SK-N-SH treated with all-trans-retinoic acid at 6 μM for 48 hours (cell line): Measurements from ENCODE around the gene SHISA8.
A peak's percentile ranks its signal among the peaks of the same experiment; 100 is the strongest.

Experiments used
- ATAC-seq: fragments of 200-7000 bp; cut with Tn5 transposase; 3 replicates; pipeline ENCODE4 v1.9.1; 2020; ENCODE audit warnings: mild to moderate bottlenecking, moderate library complexity
- ARNTL ChIP-seq: fragments of 450-650 bp; formaldehyde crosslinking; IDR thresholded peaks from 2 replicates; pipeline ENCODE4 v1.5.0; 2020; ENCODE audit warnings: low read depth, mild to moderate bottlenecking, moderate library complexity, borderline replicate concordance
- BACH2 ChIP-seq: fragments of 250-450 bp; sonication (Bioruptor Pico); IDR thresholded peaks from 2 replicates; pipeline ENCODE4 v1.9.0; 2021; ENCODE audit warnings: mild to moderate bottlenecking, borderline replicate concordance
- CSDC2 ChIP-seq: fragments of 250-450 bp; sonication (Bioruptor Pico); IDR thresholded peaks from 2 replicates; pipeline ENCODE4 v1.5.0; 2020; ENCODE audit warnings: mild to moderate bottlenecking, moderate library complexity
- ESRRG ChIP-seq: fragments of 250-450 bp; sonication (Bioruptor Pico); IDR thresholded peaks from 2 replicates; pipeline ENCODE4 v1.6.1; 2021; ENCODE audit warnings: mild to moderate bottlenecking
- GLIS3 ChIP-seq: fragments of 250-450 bp; sonication (Bioruptor Pico); IDR thresholded peaks from 2 replicates; pipeline ENCODE4 v1.5.0; 2020; ENCODE audit warnings: mild to moderate bottlenecking, moderate library complexity
- OSR1 ChIP-seq: fragments of 250-450 bp; sonication (Bioruptor Pico); IDR thresholded peaks from 2 replicates; pipeline ENCODE4 v1.8.0; 2022; ENCODE audit warnings: moderate library complexity, mild to moderate bottlenecking, inconsistent platforms
- PPARA ChIP-seq: fragments of 250-450 bp; sonication (Bioruptor Pico); IDR thresholded peaks from 2 replicates; pipeline ENCODE4 v1.5.0; 2020; ENCODE audit warnings: mild to moderate bottlenecking, borderline replicate concordance
- RARB ChIP-seq: fragments of 250-450 bp; sonication (Bioruptor Pico); IDR thresholded peaks from 2 replicates; pipeline ENCODE4 v1.8.0; 2021; ENCODE audit warnings: mild to moderate bottlenecking, moderate library complexity
- SNAI2 ChIP-seq: fragments of 250-450 bp; sonication (Bioruptor Pico); IDR thresholded peaks from 2 replicates; pipeline ENCODE4 v1.5.0; 2020; ENCODE audit warnings: mild to moderate bottlenecking, moderate library complexity
- TOX ChIP-seq: fragments of 250-450 bp; sonication (Bioruptor Pico); IDR thresholded peaks from 2 replicates; pipeline ENCODE4 v1.8.0; 2021; ENCODE audit warnings: mild to moderate bottlenecking, moderate library complexity, borderline replicate concordance
- ZFP3 ChIP-seq: fragments of 250-450 bp; sonication (Bioruptor Pico); IDR thresholded peaks from 2 replicates; pipeline ENCODE4 v1.5.0; 2020; ENCODE audit warnings: mild to moderate bottlenecking, moderate library complexity
- ZFP30 ChIP-seq: fragments of 450-650 bp; formaldehyde crosslinking; IDR thresholded peaks from 2 replicates; pipeline ENCODE4 v1.5.0; 2022; ENCODE audit warnings: mild to moderate bottlenecking, moderate library complexity
- ZNF565 ChIP-seq: fragments of 450-650 bp; formaldehyde crosslinking; conservative IDR thresholded peaks from 2 replicates; pipeline ENCODE4 v1.5.0; 2020; ENCODE audit warnings: low read depth, mild to moderate bottlenecking, moderate library complexity
- ZNF70 ChIP-seq: fragments of 450-650 bp; formaldehyde crosslinking; IDR thresholded peaks from 2 replicates; pipeline ENCODE4 v1.5.0; 2020; ENCODE audit warnings: mild to moderate bottlenecking, moderate library complexity
- ZNF8 ChIP-seq: fragments of 450-650 bp; formaldehyde crosslinking; IDR thresholded peaks from 2 replicates; pipeline ENCODE4 v1.5.0; 2020; ENCODE audit warnings: mild to moderate bottlenecking, moderate library complexity
- TF ChIP-seq, protein P1 (sequence below): fragments of 250-450 bp; sonication (Bioruptor Pico); IDR thresholded peaks from 2 replicates; pipeline ENCODE4 v1.5.1; 2021; ENCODE audit warnings: mild to moderate bottlenecking, moderate library complexity
- TF ChIP-seq, protein P2 (sequence below): fragments of 250-450 bp; sonication (Bioruptor Pico); IDR thresholded peaks from 2 replicates; pipeline ENCODE4 v1.5.1; 2020; ENCODE audit warnings: low read depth, mild to moderate bottlenecking, moderate library complexity
- TF ChIP-seq, protein P3 (sequence below): fragments of 250-450 bp; sonication (Bioruptor Pico); IDR thresholded peaks from 2 replicates; pipeline ENCODE4 v1.5.0; 2020; ENCODE audit warnings: mild to moderate bottlenecking, moderate library complexity
- TF ChIP-seq, protein P4 (sequence below): fragments of 250-450 bp; sonication (Bioruptor Pico); IDR thresholded peaks from 2 replicates; pipeline ENCODE4 v1.8.0; 2020; ENCODE audit warnings: mild to moderate bottlenecking, moderate library complexity, borderline replicate concordance

The SHISA8 gene

DNA sequence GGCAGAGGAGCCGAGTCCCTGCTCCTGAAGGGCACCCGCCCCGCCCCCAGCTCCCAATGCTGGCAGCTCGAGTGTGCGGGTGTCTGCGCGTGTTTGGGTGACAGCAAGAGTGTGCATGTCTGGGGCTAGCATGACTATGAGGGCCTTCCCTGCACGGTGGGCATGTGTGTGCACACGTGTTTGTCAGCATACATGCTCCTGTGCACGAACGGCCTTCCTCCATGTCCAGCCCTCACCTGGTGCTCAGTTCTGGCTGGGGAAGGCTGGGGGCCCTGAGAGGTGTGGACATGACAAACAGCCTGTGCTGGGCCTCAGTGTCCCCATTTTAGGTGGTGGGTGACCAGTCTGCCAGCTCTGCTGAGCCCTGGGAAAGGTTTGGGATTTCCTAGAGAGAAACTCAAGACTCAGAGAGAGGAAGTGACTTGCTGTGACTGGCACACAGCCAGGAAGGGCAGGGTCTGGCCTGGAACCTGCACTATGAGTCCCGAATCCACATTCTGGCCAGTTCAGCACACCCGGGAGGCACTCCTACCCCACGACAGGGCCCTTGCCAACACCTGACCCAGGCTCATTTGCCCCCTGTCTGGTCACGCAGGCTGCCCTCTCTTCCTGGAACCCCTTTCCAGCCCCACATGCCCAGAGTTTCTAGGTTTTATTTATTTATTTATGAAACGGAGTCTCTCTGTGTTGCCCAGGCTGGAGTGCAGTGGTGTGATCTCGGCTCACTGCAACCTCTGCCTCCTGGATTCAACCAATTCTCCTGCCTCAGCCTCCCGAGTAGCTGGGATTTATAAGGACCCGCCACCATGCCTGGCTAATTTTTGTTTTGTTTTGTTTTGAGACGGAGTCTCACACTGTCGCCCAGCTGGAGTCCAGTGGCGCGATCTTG is 3.3 kb upstream of the SHISA8 start:
- TF ChIP-seq, protein P1, sequence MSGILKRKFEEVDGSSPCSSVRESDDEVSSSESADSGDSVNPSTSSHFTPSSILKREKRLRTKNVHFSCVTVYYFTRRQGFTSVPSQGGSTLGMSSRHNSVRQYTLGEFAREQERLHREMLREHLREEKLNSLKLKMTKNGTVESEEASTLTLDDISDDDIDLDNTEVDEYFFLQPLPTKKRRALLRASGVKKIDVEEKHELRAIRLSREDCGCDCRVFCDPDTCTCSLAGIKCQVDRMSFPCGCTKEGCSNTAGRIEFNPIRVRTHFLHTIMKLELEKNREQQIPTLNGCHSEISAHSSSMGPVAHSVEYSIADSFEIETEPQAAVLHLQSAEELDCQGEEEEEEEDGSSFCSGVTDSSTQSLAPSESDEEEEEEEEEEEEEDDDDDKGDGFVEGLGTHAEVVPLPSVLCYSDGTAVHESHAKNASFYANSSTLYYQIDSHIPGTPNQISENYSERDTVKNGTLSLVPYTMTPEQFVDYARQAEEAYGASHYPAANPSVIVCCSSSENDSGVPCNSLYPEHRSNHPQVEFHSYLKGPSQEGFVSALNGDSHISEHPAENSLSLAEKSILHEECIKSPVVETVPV (CRISPR knock-in tag): no peak
- TF ChIP-seq RARB (no peak), ZFP3 (CRISPR knock-in tag) (no peak), PPARA (CRISPR knock-in tag) (no peak), ZNF565 (CRISPR knock-in tag) (no peak), SNAI2 (no peak), GLIS3 (CRISPR knock-in tag) (no peak), BACH2 (CRISPR knock-in tag) (no peak), OSR1 (CRISPR knock-in tag) (no peak), ESRRG (CRISPR knock-in tag) (no peak)
- TF ChIP-seq, protein P2, sequence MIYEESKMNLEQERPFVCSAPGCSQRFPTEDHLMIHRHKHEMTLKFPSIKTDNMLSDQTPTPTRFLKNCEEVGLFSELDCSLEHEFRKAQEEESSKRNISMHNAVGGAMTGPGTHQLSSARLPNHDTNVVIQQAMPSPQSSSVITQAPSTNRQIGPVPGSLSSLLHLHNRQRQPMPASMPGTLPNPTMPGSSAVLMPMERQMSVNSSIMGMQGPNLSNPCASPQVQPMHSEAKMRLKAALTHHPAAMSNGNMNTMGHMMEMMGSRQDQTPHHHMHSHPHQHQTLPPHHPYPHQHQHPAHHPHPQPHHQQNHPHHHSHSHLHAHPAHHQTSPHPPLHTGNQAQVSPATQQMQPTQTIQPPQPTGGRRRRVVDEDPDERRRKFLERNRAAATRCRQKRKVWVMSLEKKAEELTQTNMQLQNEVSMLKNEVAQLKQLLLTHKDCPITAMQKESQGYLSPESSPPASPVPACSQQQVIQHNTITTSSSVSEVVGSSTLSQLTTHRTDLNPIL (CRISPR knock-in tag): no peak
- TF ChIP-seq, protein P3, sequence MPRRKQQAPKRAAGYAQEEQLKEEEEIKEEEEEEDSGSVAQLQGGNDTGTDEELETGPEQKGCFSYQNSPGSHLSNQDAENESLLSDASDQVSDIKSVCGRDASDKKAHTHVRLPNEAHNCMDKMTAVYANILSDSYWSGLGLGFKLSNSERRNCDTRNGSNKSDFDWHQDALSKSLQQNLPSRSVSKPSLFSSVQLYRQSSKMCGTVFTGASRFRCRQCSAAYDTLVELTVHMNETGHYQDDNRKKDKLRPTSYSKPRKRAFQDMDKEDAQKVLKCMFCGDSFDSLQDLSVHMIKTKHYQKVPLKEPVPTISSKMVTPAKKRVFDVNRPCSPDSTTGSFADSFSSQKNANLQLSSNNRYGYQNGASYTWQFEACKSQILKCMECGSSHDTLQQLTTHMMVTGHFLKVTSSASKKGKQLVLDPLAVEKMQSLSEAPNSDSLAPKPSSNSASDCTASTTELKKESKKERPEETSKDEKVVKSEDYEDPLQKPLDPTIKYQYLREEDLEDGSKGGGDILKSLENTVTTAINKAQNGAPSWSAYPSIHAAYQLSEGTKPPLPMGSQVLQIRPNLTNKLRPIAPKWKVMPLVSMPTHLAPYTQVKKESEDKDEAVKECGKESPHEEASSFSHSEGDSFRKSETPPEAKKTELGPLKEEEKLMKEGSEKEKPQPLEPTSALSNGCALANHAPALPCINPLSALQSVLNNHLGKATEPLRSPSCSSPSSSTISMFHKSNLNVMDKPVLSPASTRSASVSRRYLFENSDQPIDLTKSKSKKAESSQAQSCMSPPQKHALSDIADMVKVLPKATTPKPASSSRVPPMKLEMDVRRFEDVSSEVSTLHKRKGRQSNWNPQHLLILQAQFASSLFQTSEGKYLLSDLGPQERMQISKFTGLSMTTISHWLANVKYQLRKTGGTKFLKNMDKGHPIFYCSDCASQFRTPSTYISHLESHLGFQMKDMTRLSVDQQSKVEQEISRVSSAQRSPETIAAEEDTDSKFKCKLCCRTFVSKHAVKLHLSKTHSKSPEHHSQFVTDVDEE (CRISPR knock-in tag): no peak
- peak; percentile 54 for ATAC-seq

DNA sequence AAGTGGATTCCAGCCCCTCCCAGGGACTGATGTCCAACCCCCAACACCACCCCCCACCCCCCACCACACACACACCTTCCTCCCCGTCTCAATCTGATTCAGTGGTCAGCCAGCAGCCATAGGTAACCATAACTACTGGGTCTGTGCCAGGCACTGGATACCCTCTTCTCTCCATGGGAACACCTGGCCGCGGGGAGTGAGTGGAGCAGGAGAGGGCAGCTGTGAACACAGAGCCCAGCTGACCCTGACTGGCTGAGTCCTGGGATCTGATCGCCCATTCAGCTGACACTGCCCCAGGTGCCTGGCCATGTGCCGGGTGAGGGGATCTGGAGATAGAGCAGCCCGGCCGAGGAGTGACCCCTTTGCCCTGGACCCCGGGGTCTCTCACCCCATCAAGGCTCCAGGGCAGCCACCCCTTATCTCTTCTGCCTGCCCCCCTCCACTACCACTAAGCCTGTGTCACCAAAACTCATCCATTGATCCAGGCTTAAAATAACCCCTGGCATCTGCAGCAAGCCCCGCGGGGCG is 2.6 kb upstream of the SHISA8 start:
- no peak for TF ChIP-seq ZNF8
- TF ChIP-seq, protein P3 (CRISPR knock-in tag): no peak
- no peak for TF ChIP-seq CSDC2 (CRISPR knock-in tag)
- no peak for TF ChIP-seq SNAI2
- TF ChIP-seq BACH2 (CRISPR knock-in tag): no peak
- no peak for ATAC-seq

DNA sequence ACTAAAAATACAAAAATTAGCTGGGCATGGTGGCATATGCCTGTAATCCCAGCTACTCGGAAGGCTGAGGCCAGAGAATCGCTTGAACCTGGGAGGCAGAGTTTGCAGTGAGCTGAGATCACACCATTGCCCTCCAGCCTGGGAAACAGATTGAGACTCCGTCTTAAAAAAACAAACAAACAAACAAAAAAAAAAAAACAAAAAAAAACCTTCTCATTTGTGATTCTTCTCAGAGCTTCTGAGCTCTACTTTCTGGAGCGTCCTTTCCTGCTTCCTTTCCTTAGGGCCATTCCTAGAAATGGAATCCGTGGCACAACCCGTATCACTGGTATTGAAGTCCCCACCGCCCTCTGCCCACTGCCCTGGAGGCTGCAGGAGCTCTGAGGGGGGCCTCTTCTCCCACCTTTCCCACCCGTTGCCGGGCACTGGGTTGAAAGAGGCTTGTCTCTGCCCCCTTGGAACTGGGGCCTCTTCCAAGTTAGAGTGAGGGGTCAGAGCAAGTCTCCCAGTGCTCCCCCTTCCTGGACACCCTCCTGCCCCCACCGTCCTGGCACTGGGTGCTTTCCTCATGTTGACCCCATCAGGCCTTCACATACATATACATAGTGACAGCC is 2.0 kb upstream of the SHISA8 start:
- no peak for ATAC-seq
- no peak for TF ChIP-seq ESRRG (CRISPR knock-in tag)
- no peak for TF ChIP-seq GLIS3 (CRISPR knock-in tag)
- TF ChIP-seq, protein P3 (CRISPR knock-in tag): no peak
- no peak for TF ChIP-seq ZNF70
- no peak for TF ChIP-seq PPARA (CRISPR knock-in tag)
- TF ChIP-seq, protein P2 (CRISPR knock-in tag): no peak
- TF ChIP-seq ZFP3 (CRISPR knock-in tag): no peak
- TF ChIP-seq ZNF565 (CRISPR knock-in tag): no peak
- TF ChIP-seq, protein P4, sequence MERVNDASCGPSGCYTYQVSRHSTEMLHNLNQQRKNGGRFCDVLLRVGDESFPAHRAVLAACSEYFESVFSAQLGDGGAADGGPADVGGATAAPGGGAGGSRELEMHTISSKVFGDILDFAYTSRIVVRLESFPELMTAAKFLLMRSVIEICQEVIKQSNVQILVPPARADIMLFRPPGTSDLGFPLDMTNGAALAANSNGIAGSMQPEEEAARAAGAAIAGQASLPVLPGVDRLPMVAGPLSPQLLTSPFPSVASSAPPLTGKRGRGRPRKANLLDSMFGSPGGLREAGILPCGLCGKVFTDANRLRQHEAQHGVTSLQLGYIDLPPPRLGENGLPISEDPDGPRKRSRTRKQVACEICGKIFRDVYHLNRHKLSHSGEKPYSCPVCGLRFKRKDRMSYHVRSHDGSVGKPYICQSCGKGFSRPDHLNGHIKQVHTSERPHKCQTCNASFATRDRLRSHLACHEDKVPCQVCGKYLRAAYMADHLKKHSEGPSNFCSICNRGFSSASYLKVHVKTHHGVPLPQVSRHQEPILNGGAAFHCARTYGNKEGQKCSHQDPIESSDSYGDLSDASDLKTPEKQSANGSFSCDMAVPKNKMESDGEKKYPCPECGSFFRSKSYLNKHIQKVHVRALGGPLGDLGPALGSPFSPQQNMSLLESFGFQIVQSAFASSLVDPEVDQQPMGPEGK (CRISPR knock-in tag): no peak
- no peak for TF ChIP-seq ARNTL
- no peak for TF ChIP-seq TOX
- no peak for TF ChIP-seq ZFP30 (CRISPR knock-in tag)
- TF ChIP-seq OSR1 (CRISPR knock-in tag): no peak
- no peak for TF ChIP-seq RARB
- no peak for TF ChIP-seq ZNF8
- TF ChIP-seq BACH2 (CRISPR knock-in tag): no peak
